GM18498 (cell line): ENCODE measurements around the gene BFSP2.
"Not testable (repeated sequence)": the region's sequence is repeated elsewhere in the genome, so short reads cannot be mapped to it uniquely, and the experiment has no call there.

ENCODE experiments used
- ATAC-seq: cut with Tn5 transposase; IDR thresholded peaks from one replicate; pipeline ENCODE4 v1.9.1; 2021; ENCODE audit warnings: mild to moderate bottlenecking, moderate library complexity; ENCODE audit not compliant: unreplicated experiment

The BFSP2 gene

GRCh38 chr3:133505813-133506212 lies 106.0 kb downstream of the BFSP2 start:
- peak; percentile 51 for ATAC-seq

DNA sequence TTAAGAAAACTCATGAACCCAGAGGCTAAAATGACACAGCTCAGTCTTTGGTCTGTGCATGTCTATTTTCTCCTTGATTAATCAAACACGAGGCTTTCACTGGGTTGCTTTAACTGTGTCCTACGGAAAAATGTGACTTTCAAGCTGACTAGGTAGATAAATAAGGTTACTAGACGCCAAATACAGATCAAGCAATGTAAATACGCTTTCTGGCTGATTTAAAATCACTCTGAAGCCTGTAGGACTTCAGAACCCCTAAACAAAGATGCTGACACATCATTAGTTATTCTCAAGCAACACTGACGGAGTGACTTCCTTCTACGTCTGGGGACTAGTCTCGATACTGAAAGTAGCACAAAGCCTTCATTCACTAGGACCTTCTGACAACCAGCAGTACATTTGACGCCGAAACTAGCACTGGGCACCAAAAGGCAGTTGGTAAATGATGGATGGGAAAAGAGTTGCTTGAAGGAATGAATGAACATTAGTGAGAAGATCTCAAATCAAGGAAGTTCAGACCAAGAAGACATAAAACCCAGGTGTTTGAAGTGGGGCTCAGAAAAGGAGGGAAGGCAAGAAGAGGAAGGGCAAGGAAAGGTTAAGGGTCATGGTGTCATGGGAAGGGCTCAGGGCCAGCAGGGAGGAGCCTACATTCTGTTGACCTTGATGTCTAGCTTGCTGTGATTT lies 106.5 kb downstream of the BFSP2 start:
- peak; percentile 98 for ATAC-seq

DNA sequence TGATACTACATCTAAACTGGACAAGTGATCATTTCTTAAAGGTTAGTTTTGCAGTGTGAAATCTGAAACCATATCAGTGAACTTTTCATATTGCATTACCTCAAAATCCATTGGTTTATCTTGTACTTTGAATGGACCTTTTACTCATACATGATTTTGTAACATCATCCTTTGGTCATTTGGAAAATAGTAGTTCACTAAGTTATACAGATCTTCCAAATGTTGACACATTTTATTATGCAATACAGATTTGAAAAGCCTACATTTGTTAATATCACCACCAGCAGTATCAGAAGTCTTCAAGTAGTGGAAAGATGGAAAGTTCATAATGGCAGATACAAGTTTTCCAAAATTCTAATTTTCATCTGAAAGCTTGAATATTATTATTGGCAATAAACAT lies 109.6 kb downstream of the BFSP2 start:
- no peak for ATAC-seq

DNA sequence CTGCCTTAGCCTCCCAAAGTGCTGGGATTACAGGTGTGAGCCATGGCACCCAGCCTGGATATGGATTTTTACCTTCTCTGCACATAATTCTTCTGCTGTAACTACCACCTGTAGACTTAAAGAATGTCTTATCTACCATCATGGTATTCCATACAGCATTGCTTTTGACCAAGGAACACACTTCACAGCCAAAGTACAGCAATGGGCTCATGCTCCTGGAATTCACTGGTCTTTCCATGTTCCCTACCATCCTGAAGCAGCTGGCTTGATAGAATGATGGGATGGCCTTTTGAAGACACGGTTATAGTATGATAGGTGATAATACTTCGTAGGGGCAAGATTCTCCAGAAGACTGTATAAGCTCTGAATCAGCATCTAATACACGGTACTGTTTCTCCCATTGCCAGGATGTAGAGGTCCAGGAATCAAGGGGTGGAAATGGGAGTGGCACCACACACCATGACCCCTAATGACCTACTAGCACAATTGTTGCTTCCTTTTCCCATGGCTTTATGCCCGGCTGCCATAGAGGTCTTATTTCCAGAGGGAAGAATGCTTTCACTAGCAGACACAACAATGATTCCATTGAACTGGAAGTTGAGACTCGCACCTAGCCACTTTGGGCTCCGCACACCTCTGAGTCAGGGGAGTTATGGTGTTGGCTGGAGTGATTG lies 112.7 kb downstream of the BFSP2 start:
- ATAC-seq = no peak

DNA sequence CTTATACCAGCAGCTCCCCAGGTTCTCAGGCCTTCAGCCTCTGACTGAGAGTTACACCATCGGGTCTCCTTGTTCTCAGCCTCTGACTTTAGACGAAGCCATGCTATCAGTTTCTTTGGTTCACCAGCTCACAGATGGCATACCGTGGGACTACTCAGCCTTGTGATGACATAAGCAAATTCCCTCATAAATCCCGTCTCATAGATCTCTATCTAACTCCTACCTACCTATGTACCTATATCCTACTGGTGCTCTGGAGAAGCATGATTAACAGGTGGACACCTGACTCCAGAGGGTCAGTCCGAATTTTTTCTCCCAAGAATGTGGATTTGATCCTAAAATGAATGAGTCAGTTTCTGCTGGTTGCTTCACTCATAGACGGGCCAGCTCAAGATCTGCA lies 114.6 kb downstream of the BFSP2 start:
- ATAC-seq = no peak

DNA sequence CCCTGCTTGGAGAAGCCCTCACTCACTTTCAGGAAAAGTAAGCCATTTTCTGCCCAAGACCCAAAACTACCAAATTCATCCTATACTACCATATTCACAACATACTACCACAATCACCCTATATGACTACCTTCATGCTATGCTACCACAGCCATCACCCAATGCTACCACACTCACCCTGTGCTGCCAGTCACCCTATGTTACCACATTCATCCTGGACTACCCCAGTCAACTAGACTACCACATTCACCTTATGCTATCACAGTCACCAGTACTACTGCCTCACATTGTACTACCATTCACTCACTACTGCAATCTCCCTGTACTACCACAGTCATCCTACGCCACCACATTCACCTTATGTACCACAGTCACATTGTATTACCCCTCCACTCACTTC lies 115.3 kb downstream of the BFSP2 start:
- ATAC-seq = no peak

- ATAC-seq = no peak
Observed at GRCh38 chr3:133520286-133520685, 120.4 kb downstream of the BFSP2 start.

DNA sequence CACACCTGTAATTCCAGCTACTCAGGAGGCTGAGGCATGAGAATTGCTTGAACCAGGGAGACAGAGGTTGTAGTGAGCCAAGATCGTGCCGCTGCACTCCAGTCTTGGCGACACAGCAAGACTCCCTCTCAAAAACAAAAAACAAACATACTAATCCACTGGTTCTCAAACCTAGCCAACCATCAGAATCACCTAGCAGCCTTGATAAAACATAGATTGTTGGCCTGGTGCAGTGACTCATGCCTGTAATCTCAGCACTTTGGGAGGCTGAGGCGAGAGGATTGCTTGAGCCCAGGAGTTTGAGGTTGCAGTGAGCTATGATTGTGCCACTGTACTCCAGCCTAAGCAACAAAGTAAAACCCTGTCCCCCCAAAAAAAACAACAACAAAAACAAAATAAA lies 121.1 kb downstream of the BFSP2 start:
- not testable (repeated sequence) for ATAC-seq

DNA sequence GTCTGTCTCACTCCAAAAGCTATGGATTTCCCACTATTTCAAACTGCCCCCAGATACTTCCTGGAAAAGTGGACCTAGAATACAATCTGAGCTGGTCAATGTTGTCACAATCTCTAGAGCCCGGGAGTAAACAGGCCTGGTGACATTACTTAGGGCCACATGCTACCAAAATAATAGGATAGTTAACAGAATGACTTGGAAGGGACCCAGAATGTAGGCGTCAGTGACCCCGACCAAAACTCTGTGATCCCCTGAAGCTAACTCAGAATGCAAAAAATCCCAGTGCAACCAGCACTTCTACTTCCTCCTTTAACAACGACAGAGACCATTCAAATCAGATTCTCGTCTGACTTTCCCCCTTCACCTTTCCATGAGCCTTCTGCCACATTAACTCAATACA lies 122.1 kb downstream of the BFSP2 start:
- ATAC-seq = no peak

GRCh38 chr3:133523758-133524157 lies 123.9 kb downstream of the BFSP2 start:
- not testable (repeated sequence) for ATAC-seq
